ENCODE data around the gene ARL14EPL.

ARL14EPL gene

GRCh38 chr5:115995351-115995750 lies 36.9 kb upstream of the ARL14EPL start:
- Histone ChIP-seq H3K4me1 (ENCODE audit: control insufficient read depth in 1 of 2, insufficient read depth in 1 of 2, low read depth in 1 of 2, low read length in 1 of 2) (peaks cover 23 to 47% of the 10 kb centered on the region in 2 experiments), H3K27me3 (no peaks in the 10 kb centered on the region), H3K9me3 (no peaks in the 10 kb centered on the region), H3K4me3 (ENCODE audit: low read depth in 1 of 2, low read length in 1 of 2) (no peak overlapping the region), H3K27ac (no peak overlapping the region), H3K36me3 (no peaks in the 10 kb centered on the region)
- TF ChIP-seq CTCF (IDR thresholded peaks at IDR 0.05) = no peak

GRCh38 chr5:116002116-116002906 lies 30.0 kb upstream of the ARL14EPL start:
- no peak overlapping the region for H3K4me3 ChIP-seq (ENCODE audit: low read depth in 1 of 2, low read length in 1 of 2)
- H3K4me1 ChIP-seq (ENCODE audit: control insufficient read depth in 1 of 2, insufficient read depth in 1 of 2, low read depth in 1 of 2, low read length in 1 of 2) = peaks cover 22 to 45% of the 10 kb centered on the region in 2 experiments
- H3K36me3 ChIP-seq = no peaks in the 10 kb centered on the region
- no peaks in the 10 kb centered on the region for H3K27me3 ChIP-seq
- H3K27ac ChIP-seq = no peak overlapping the region
- no peaks in the 10 kb centered on the region for H3K9me3 ChIP-seq
- no peak for TF ChIP-seq CTCF (IDR thresholded peaks at IDR 0.05)

GRCh38 chr5:116004248-116004647 lies 28.0 kb upstream of the ARL14EPL start:
- H3K27ac ChIP-seq = no peak overlapping the region
- no peaks in the 10 kb centered on the region for H3K9me3 ChIP-seq
- no peak overlapping the region for H3K4me3 ChIP-seq (ENCODE audit: low read depth in 1 of 2, low read length in 1 of 2)
- peaks cover 21 to 29% of the 10 kb centered on the region in 2 experiments for H3K4me1 ChIP-seq (ENCODE audit: control insufficient read depth in 1 of 2, insufficient read depth in 1 of 2, low read depth in 1 of 2, low read length in 1 of 2)
- no peaks in the 10 kb centered on the region for H3K36me3 ChIP-seq
- no peaks in the 10 kb centered on the region for H3K27me3 ChIP-seq
- TF ChIP-seq CTCF (IDR thresholded peaks at IDR 0.05) = no peak

- H3K4me1 ChIP-seq (ENCODE audit: control insufficient read depth in 1 of 2, insufficient read depth in 1 of 2, low read depth in 1 of 2, low read length in 1 of 2) = peaks cover 0 to 4% of the 10 kb centered on the region in 2 experiments
- H3K27ac ChIP-seq = no peak overlapping the region
- no peaks in the 10 kb centered on the region for H3K36me3 ChIP-seq
- peaks cover 36% of the 10 kb centered on the region for H3K27me3 ChIP-seq
- H3K4me3 ChIP-seq (ENCODE audit: low read depth in 1 of 2, low read length in 1 of 2) = no peak overlapping the region
- H3K9me3 ChIP-seq = no peaks in the 10 kb centered on the region
- TF ChIP-seq CTCF (IDR thresholded peaks at IDR 0.05) = no peak
Measured at GRCh38 chr5:116009806-116010205, 22.5 kb upstream of the ARL14EPL start.

GRCh38 chr5:116011046-116011445 lies 21.2 kb upstream of the ARL14EPL start:
- Histone ChIP-seq H3K27me3 (peaks cover 36% of the 10 kb centered on the region), H3K4me3 (ENCODE audit: low read depth in 1 of 2, low read length in 1 of 2) (no peak overlapping the region), H3K9me3 (no peaks in the 10 kb centered on the region), H3K4me1 (ENCODE audit: control insufficient read depth in 1 of 2, insufficient read depth in 1 of 2, low read depth in 1 of 2, low read length in 1 of 2) (peaks cover 0 to 4% of the 10 kb centered on the region in 2 experiments), H3K27ac (no peak overlapping the region), H3K36me3 (no peaks in the 10 kb centered on the region)
- TF ChIP-seq CTCF (IDR thresholded peaks at IDR 0.05) = no peak
